ENCODE results near the gene SRGN.

The SRGN gene

GRCh38 chr10:69090685-69091084 is 2.8 kb downstream of the SRGN start:
- no peak for DNase-seq (ENCODE audit: low spot score)

- no peak for DNase-seq (ENCODE audit: low spot score)
These were observed 3.3 kb downstream of the SRGN start for GRCh38 chr10:69091143-69091651.

GRCh38 chr10:69092959-69093850 is 5.3 kb downstream of the SRGN start:
- DNase-seq (ENCODE audit: low spot score), result peak; percentile 89

- peak; percentile 28 for DNase-seq (ENCODE audit: low spot score)
These were observed 6.0 kb downstream of the SRGN start for GRCh38 chr10:69093933-69094332.

DNA sequence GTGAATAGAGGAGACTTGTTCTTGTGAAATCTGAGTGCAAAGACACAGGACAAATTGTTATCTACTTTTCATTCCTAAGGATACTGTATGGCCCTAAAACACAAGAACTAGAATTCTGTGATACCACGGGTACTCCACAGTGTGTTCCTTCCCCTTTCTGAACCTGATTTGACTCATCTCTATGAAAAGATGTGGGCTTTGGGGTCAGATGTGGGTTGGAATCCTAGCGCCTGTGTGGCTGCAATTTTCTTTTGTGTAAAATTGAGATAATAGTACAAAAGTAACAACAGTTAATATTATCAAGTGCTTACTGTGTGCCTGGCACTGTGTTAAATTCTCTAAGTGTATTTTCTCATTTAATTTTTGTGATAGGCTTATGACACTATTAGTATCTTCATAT is 8.1 kb downstream of the SRGN start:
- DNase-seq (ENCODE audit: low spot score), result no peak

DNA sequence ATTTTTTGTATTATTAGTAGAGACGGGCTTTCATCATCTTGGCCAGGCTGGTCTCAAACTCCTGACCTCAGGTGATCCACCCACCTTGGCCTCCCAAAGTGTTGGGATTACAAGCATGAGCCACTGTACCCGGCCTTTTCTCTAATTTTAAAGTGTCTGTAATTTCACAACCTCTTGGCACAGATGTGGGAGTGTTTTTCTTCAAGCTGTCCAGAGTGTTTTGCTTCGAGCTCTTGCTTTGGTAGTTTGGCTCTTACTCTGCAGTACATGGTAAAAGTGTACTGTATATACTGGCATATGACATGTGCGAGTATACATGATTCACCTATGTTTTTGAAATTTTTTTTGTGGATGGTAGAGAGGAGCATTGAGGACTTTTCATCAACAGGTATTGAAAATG is 9.8 kb downstream of the SRGN start:
- DNase-seq (ENCODE audit: low spot score), result no peak

- DNase-seq (ENCODE audit: low spot score), result peak; percentile 25
These were observed 12.4 kb downstream of the SRGN start for GRCh38 chr10:69100136-69100872.

DNA sequence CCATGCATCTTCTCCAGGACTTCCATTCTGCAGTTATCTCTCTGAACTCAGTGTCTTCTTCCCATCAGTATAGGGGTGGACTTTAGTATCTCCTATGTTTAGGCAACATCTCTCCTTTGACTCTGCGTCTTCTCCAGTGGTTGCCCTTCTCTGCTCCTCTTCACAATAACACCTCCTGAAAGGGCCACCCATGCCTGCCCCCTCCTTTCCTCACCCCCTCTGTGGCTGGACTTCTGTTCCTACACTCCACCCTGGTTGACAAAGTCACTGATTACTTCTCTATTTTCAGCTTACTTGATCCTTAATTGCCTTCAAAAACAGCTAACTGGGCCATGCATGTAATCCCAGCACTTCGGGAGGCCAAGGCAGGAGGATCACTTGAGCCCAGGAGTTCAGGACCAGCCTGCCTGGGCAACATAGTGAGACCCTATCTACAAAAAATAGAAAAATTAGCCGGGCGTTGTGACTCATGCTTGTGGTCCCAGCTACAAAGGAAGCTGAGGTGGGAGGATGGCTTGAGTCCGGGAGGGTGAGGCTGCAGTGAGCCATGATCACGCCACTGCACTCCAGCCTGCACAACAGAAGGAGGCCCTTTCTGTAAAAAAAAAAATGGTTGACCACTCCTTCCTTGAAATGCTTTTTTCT is 13.7 kb downstream of the SRGN start:
- DNase-seq (ENCODE audit: low spot score), result peak; percentile 26

- DNase-seq (ENCODE audit: low spot score), result no peak
These were observed 14.5 kb downstream of the SRGN start for GRCh38 chr10:69102440-69102839.

DNA sequence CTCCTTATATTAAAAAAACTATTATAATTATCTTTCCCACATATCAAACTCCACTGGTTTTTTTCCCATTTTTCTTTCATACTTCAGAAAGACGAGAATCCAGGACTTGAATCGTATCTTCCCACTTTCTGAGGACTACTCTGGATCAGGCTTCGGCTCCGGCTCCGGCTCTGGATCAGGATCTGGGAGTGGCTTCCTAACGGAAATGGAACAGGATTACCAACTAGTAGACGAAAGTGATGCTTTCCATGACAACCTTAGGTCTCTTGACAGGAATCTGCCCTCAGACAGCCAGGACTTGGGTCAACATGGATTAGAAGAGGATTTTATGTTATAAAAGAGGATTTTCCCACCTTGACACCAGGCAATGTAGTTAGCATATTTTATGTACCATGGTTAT is 15.9 kb downstream of the SRGN start:
- no peak for DNase-seq (ENCODE audit: low spot score)

GRCh38 chr10:69104994-69105790 is 17.3 kb downstream of the SRGN start:
- no peak for DNase-seq (ENCODE audit: low spot score)

- DNase-seq (ENCODE audit: low spot score), result no peak
These were observed 19.2 kb downstream of the SRGN start for GRCh38 chr10:69107176-69107490.

GRCh38 chr10:69107699-69108098 is 19.8 kb downstream of the SRGN start:
- DNase-seq (ENCODE audit: low spot score), result no peak

DNA sequence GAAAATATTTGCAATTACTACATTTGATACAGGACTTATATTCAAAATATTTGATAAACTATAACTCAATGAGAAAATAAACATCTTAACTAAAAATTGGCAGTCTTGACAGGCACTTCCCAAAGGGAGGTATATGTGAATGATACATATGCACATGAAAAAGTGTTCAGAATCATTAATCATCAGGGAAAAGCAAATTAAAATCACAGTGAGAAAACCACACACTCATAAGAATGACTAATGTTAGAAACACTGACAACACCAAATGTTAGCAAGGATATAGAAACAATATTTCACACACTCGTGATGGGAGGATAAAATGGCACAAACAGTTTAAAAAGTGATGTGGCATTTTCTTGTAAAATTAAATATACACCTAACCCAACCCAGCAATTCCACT is 32.0 kb downstream of the SRGN start:
- peak; percentile 23 for DNase-seq (ENCODE audit: low spot score)

GRCh38 chr10:69123306-69123746 is 35.4 kb downstream of the SRGN start:
- peak; percentile 70 for DNase-seq (ENCODE audit: low spot score)

- peak; percentile 99 for DNase-seq (ENCODE audit: low spot score)
These were observed 36.1 kb downstream of the SRGN start, which contains the start of gene VPS26A for GRCh38 chr10:69123747-69124562. TSS of gene VPS26A (plus strand) at chr10:69124178. CDS start at chr10:69124278, 100 bp downstream.

GRCh38 chr10:69124563-69125268 is 36.8 kb downstream of the SRGN start:
- DNase-seq (ENCODE audit: low spot score), result peak; percentile 78

DNA sequence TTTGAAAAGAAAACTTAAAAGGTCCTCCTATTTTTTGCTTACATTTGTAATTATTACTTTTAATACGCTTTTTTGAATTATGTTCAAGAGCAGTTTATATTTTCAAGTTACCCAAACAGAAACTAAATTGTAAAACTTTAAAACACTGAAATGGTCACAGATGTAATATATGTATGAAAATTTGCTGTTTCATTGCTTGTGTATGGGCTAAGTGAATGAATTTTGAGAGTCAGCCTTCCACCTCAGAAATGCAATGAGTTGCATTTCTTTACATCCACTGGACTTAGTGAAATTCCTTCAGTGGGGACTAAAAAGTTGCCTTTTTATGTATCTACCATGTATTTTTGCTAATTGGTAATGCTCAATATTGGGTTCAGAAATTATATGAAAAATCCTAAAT is 37.7 kb downstream of the SRGN start:
- DNase-seq (ENCODE audit: low spot score), result no peak

- peak; percentile 16 for DNase-seq (ENCODE audit: low spot score)
These were observed 42.3 kb downstream of the SRGN start for GRCh38 chr10:69130251-69130650.

DNA sequence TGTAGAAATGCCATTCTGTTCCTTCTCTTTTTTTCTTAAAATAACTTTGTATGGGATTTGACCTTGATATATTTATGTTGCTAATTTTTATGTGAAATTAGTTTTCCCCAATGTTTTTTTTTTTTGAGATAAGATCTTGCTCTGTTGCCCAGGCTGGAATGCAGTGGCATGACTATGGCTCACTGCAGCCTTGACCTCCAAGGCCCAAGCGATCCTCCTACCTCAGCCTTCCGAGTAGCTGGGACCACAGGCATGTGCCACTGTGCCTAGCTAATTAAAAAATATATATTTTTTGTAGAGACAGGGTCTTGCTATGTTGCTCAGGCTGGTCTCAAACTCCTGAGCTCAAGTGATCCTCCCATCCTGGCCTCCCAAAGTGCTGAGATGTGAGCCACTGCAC is 52.1 kb downstream of the SRGN start:
- no peak for DNase-seq (ENCODE audit: low spot score)
